ENCODE results near the gene LSM7. TPM values are rescaled to one million over a fixed set of nuclear protein-coding genes. Genes with fewer than 3 reads are reported as not detected.

LSM7 gene
- total and polyA plus RNA-seq, 7 experiments from 2014 or later = 79.4 to 182 (median 103) TPM

DNA sequence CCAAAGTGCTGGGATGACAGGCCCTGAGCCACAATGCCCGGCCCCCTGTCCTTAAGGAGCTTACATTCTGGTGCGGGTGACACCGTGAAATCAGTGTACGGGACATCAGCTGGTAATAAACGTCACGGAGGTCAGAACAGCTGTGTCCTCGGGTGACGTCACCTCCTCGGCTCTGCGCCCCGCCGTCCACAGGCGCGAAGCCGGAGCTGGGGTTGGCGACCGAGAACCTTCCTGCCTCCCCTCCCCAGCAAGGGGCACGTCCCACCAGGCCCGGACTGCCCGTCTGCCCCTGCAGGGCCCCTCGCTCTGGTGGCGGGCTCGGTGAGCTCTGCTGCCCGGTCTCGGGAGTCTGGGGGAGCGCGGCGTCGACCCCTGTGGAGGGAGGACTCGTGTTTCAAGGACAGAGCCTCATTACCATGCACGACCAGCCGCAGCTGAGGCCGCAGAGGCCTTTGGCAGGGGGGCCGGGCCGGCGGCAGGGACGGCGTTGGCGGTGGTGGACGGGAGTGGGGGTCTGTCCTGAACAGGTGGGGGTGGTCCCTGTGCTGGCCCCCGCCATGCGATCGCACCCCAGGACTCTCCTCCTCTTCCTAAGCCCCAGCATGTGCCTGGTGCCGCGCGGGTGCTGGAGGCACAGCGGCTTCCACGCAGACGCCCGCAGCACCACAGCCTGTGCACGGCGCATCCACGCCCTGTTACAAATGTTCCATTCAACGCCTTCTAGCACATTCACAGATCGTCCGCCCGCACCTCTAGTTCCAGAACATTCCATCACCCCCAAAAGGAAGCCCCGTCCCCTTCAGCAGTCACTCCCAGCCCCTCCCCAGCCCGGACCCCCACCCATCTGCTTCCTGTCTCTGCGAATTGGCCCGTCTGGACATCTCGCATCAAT is 25.8 kb downstream of the LSM7 start:
- Histone ChIP-seq H3K27ac (ENCODE audit: low read depth, low read length) (no peak overlapping the region), H3K27me3 (ENCODE audit: control insufficient read depth in 2 of 2, insufficient read depth in 2 of 2, low read length in 2 of 2) (peaks cover 0 to 1% of the 10 kb centered on the region in 2 donors), H3K4me1 (ENCODE audit: control insufficient read depth in 2 of 2, insufficient read depth in 2 of 2, low read length in 2 of 2) (peaks cover 0 to 8% of the 10 kb centered on the region in 2 donors), H3K9me3 (ENCODE audit: control insufficient read depth in 2 of 3, low read length in 3 of 3) (no peaks in the 10 kb centered on the region), H3K36me3 (ENCODE audit: control insufficient read depth in 2 of 3, insufficient read depth in 3 of 3, low read length in 3 of 3) (no peaks in the 10 kb centered on the region), H3K4me3 (ENCODE audit: low read length) (no peak overlapping the region)
- ATAC-seq = peak; percentile 66
- H3K27me3 Mint-ChIP-seq = peaks cover 8 to 56% (median 23%) of the 10 kb centered on the region in 5 donors
- ChIA-PET CTCF (no interaction called here), POLR2A (interaction anchor here (0.7 to 1.7 kb wide), 9 partner anchors 8 to 32 kb away, joined by 4 to 8 read pairs (median 4); partner anchors contain the start of genes LSM7 and SPPL2B)
- H3K4me1 Mint-ChIP-seq = peaks cover 6 to 17% (median 11%) of the 10 kb centered on the region in 7 donors
- DNase-seq = peak in 3 of 9 donors; percentile 22 to 38 (median 31)
- no peaks in the 10 kb centered on the region for H3K9me3 Mint-ChIP-seq
- H3K36me3 Mint-ChIP-seq = peaks cover 0 to 4% (median 0%) of the 10 kb centered on the region in 5 donors
- peak overlapping the region in 4 of 9 donors; percentile 39 to 73 (median 68) for H3K27ac Mint-ChIP-seq
- intact Hi-C loops (cut with micrococcal nuclease) = no loop called here
- peak overlapping the region; percentile 42 to 88 (median 76) for H3K4me3 Mint-ChIP-seq

- peaks cover 0 to 4% (median 0%) of the 10 kb centered on the region in 5 donors for H3K36me3 Mint-ChIP-seq
- no peaks in the 10 kb centered on the region for H3K9me3 Mint-ChIP-seq
- ATAC-seq (no peak), DNase-seq (no peak)
- peaks cover 0 to 39% (median 15%) of the 10 kb centered on the region in 5 donors for H3K27me3 Mint-ChIP-seq
- ChIA-PET POLR2A (interaction anchor here (0.7 to 3.8 kb wide), 2 partner anchors 12 to 26 kb away, joined by 4 to 17 read pairs; no protein-coding TSS in a partner anchor), CTCF (interaction anchor here (0.6 kb wide), 1 partner anchor 145 kb away, joined by 3 read pairs; no protein-coding TSS in a partner anchor)
- Histone ChIP-seq H3K27me3 (ENCODE audit: control insufficient read depth in 2 of 2, insufficient read depth in 2 of 2, low read length in 2 of 2) (no peaks in the 10 kb centered on the region), H3K36me3 (ENCODE audit: control insufficient read depth in 2 of 3, insufficient read depth in 3 of 3, low read length in 3 of 3) (no peaks in the 10 kb centered on the region), H3K4me1 (ENCODE audit: control insufficient read depth in 2 of 2, insufficient read depth in 2 of 2, low read length in 2 of 2) (peaks cover 0 to 8% of the 10 kb centered on the region in 2 donors), H3K9me3 (ENCODE audit: control insufficient read depth in 2 of 3, low read length in 3 of 3) (no peaks in the 10 kb centered on the region), H3K27ac (ENCODE audit: low read depth, low read length) (no peak overlapping the region), H3K4me3 (ENCODE audit: low read length) (no peak overlapping the region)
- peaks cover 6 to 16% (median 11%) of the 10 kb centered on the region in 7 donors for H3K4me1 Mint-ChIP-seq
- intact Hi-C loops (cut with micrococcal nuclease) = no loop called here
- no peak overlapping the region for H3K4me3 Mint-ChIP-seq
- H3K27ac Mint-ChIP-seq = no peak overlapping the region
Observed at GRCh38 chr19:2300533-2300932, 27.9 kb downstream of the LSM7 start.

GRCh38 chr19:2296141-2296540 is 32.2 kb downstream of the LSM7 start:
- peaks cover 1 to 3% of the 10 kb centered on the region in 2 donors for H3K4me1 ChIP-seq (ENCODE audit: control insufficient read depth in 2 of 2, insufficient read depth in 2 of 2, low read length in 2 of 2)
- H3K4me3 ChIP-seq (ENCODE audit: low read length) = no peak overlapping the region
- Mint-ChIP-seq H3K9me3 (no peaks in the 10 kb centered on the region), H3K27me3 (peaks cover 0 to 4% (median 0%) of the 10 kb centered on the region in 5 donors), H3K4me1 (peaks cover 7 to 23% (median 12%) of the 10 kb centered on the region in 7 donors), H3K4me3 (no peak overlapping the region), H3K36me3 (peaks cover 3 to 13% (median 5%) of the 10 kb centered on the region in 5 donors), H3K27ac (peak overlapping the region in 1 of 9 donors; percentile 26)
- H3K9me3 ChIP-seq (ENCODE audit: control insufficient read depth in 2 of 3, low read length in 3 of 3) = no peaks in the 10 kb centered on the region
- POLR2A ChIA-PET = no interaction called here
- no peaks in the 10 kb centered on the region for H3K27me3 ChIP-seq (ENCODE audit: control insufficient read depth in 2 of 2, insufficient read depth in 2 of 2, low read length in 2 of 2)
- H3K36me3 ChIP-seq (ENCODE audit: control insufficient read depth in 2 of 3, insufficient read depth in 3 of 3, low read length in 3 of 3) = peaks cover 0 to 3% (median 0%) of the 10 kb centered on the region in 3 experiments
- CTCF ChIA-PET = no interaction called here
- ATAC-seq (no peak), DNase-seq (no peak)
- H3K27ac ChIP-seq (ENCODE audit: low read depth, low read length) = no peak overlapping the region
- intact Hi-C loops (cut with micrococcal nuclease) = no loop called here

DNA sequence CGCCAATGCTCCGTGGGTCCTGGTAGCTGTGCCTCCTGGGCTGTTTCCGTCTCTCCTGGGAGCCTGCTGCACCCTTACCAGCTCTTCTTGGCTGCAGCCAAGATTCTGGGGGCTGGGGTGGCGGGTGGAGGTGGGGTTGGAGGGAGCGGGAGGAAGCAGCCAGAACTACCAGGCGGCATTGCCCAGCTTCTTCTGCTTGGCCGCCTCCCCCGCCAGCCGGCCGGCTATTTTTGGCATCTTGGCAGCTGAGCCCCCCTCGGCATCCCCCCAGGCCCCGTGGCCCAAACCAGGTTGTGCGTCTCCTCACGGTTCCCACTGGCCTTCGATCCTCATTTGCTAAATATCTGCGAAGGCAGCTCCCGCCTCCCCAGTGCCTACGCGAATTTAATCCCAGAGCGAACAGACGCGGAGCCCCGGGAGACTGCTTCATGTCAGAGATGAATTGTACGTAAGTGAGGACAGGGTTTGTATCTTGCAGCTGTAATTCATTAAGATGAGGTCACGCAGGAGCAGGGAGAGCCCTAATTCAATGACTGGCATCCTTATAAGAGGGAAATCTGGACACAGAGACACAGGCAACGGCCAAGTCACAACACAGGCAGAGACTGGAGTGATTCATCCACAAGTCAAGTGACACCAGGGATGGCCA is 33.6 kb downstream of the LSM7 start:
- ChIA-PET POLR2A (interaction anchor here (0.9 to 1.6 kb wide), 4 partner anchors 9 to 59 kb away, joined by 3 to 7 read pairs (median 4); no protein-coding TSS in a partner anchor), CTCF (no interaction called here)
- no peaks in the 10 kb centered on the region for H3K9me3 ChIP-seq (ENCODE audit: control insufficient read depth in 2 of 3, low read length in 3 of 3)
- peaks cover 7 to 24% (median 14%) of the 10 kb centered on the region in 7 donors for H3K4me1 Mint-ChIP-seq
- no peaks in the 10 kb centered on the region for H3K9me3 Mint-ChIP-seq
- H3K36me3 ChIP-seq (ENCODE audit: control insufficient read depth in 2 of 3, insufficient read depth in 3 of 3, low read length in 3 of 3) = peaks cover 0 to 3% (median 0%) of the 10 kb centered on the region in 3 experiments
- H3K27me3 Mint-ChIP-seq = no peaks in the 10 kb centered on the region
- H3K27ac Mint-ChIP-seq = peak overlapping the region in 4 of 9 donors; percentile 34 to 68 (median 50)
- no peaks in the 10 kb centered on the region for H3K27me3 ChIP-seq (ENCODE audit: control insufficient read depth in 2 of 2, insufficient read depth in 2 of 2, low read length in 2 of 2)
- intact Hi-C loops (cut with micrococcal nuclease) = no loop called here
- DNase-seq (no peak), ATAC-seq (no peak)
- H3K4me1 ChIP-seq (ENCODE audit: control insufficient read depth in 2 of 2, insufficient read depth in 2 of 2, low read length in 2 of 2) = peaks cover 8 to 9% of the 10 kb centered on the region in 2 donors
- no peak overlapping the region for H3K27ac ChIP-seq (ENCODE audit: low read depth, low read length)
- H3K4me3 ChIP-seq (ENCODE audit: low read length) = no peak overlapping the region
- peaks cover 3 to 20% (median 5%) of the 10 kb centered on the region in 5 donors for H3K36me3 Mint-ChIP-seq
- H3K4me3 Mint-ChIP-seq = peak overlapping the region in 1 of 10 donors; percentile 26

GRCh38 chr19:2291185-2291751 is 37.1 kb downstream of the LSM7 start:
- Histone ChIP-seq H3K4me3 (ENCODE audit: low read length) (peak overlapping the region; percentile 74), H3K27ac (ENCODE audit: low read depth, low read length) (peak overlapping the region; percentile 59), H3K9me3 (ENCODE audit: control insufficient read depth in 2 of 3, low read length in 3 of 3) (no peaks in the 10 kb centered on the region), H3K36me3 (ENCODE audit: control insufficient read depth in 2 of 3, insufficient read depth in 3 of 3, low read length in 3 of 3) (peaks cover 0 to 3% (median 0%) of the 10 kb centered on the region in 3 experiments), H3K27me3 (ENCODE audit: control insufficient read depth in 2 of 2, insufficient read depth in 2 of 2, low read length in 2 of 2) (no peaks in the 10 kb centered on the region), H3K4me1 (ENCODE audit: control insufficient read depth in 2 of 2, insufficient read depth in 2 of 2, low read length in 2 of 2) (peaks cover 15 to 19% of the 10 kb centered on the region in 2 donors)
- ATAC-seq (no peak), DNase-seq (no peak)
- ChIA-PET POLR2A (interaction anchor here (0.6 to 2.2 kb wide), 10 partner anchors 9 to 137 kb away, joined by 3 to 14 read pairs (median 4); partner anchors contain the start of genes LSM7, PEAK3 and SPPL2B), CTCF (interaction anchor here (1.0 kb wide), 1 partner anchor 11 kb away, joined by 3 read pairs; no protein-coding TSS in a partner anchor)
- Mint-ChIP-seq H3K36me3 (peaks cover 3 to 23% (median 5%) of the 10 kb centered on the region in 5 donors), H3K4me1 (peaks cover 22 to 42% (median 31%) of the 10 kb centered on the region in 7 donors), H3K4me3 (peak overlapping the region in 9 of 10 donors; percentile 74 to 90 (median 83)), H3K27ac (peak overlapping the region in 1 of 9 donors; percentile 78), H3K27me3 (no peaks in the 10 kb centered on the region), H3K9me3 (peaks cover 0 to 2% (median 0%) of the 10 kb centered on the region in 11 donors)
- intact Hi-C loops (cut with micrococcal nuclease) = no loop called here
